ENCODE measurements around the gene BBOF1. TPM values are rescaled to one million over a fixed set of nuclear protein-coding genes. Genes with fewer than 3 reads are reported as not detected.
"Not testable (repeated sequence)": the region's sequence is repeated elsewhere in the genome, so short reads cannot be mapped to it uniquely, and the experiment has no call there.

The BBOF1 gene
- polyA plus RNA-seq (2011; rRNA removed) (3.5 and 7.5 TPM in 2 replicates), polyA minus RNA-seq (2011; rRNA and poly(A)+ RNA removed) (0.66 and 1.8 TPM in 2 replicates)

- CTCF ChIA-PET = interaction anchor here (1.0 to 1.5 kb wide), 2 partner anchors 16 to 290 kb away, joined by 3 read pairs; no protein-coding TSS in a partner anchor
Measured at GRCh38 chr14:74018586-74019407, at the start of gene BBOF1, which contains the start of gene ENTPD5. BBOF1 (plus strand) TSS chr14:74019349; CDS start chr14:74019479, 130 bp downstream. ENTPD5 (minus strand) TSS chr14:74019288; CDS start chr14:73988102, 31,186 bp downstream.

DNA sequence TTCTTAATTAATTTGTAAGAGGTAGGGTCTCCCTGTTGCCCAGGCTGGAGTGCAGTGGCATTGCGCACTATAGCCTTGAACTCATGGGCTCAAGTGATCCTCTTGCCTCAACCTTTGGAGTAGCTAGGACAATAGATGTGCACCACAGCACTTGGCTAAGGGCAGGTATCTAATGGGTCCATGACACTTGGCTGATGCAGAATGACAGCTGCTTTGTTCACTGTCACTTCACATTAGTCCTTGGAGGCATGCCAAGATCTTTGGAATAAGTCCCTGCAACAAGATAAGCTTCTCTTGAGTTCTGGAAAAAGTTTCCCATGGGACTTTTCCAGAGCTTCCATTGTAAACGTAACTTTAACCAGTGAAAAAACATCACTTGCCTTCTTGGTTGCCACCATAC lies 45.7 kb upstream of the BBOF1 start:
- H3K36me3 ChIP-seq (ENCODE audit: control insufficient read depth, insufficient read depth, low read length) = peaks cover 7% of the 10 kb centered on the region
- TF ChIP-seq, protein P1, sequence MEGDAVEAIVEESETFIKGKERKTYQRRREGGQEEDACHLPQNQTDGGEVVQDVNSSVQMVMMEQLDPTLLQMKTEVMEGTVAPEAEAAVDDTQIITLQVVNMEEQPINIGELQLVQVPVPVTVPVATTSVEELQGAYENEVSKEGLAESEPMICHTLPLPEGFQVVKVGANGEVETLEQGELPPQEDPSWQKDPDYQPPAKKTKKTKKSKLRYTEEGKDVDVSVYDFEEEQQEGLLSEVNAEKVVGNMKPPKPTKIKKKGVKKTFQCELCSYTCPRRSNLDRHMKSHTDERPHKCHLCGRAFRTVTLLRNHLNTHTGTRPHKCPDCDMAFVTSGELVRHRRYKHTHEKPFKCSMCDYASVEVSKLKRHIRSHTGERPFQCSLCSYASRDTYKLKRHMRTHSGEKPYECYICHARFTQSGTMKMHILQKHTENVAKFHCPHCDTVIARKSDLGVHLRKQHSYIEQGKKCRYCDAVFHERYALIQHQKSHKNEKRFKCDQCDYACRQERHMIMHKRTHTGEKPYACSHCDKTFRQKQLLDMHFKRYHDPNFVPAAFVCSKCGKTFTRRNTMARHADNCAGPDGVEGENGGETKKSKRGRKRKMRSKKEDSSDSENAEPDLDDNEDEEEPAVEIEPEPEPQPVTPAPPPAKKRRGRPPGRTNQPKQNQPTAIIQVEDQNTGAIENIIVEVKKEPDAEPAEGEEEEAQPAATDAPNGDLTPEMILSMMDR (IDR thresholded peaks at IDR 0.05; ENCODE audit: insufficient read depth, low read depth, low read length) = no peak
- ChIA-PET CTCF (interaction anchor here (1.2 kb wide), 1 partner anchor 14 kb away, joined by 3 read pairs; no protein-coding TSS in a partner anchor), POLR2A (no interaction called here)
- no peak overlapping the region for H3K4me3 ChIP-seq (ENCODE audit: low read depth, low read length)
- H3K27me3 ChIP-seq (ENCODE audit: control insufficient read depth, insufficient read depth, low read length) = no peaks in the 10 kb centered on the region
- no peak for DNase-seq (ENCODE audit: low read depth)

More at GRCh38 chr14:74018586-74019407, at the start of gene BBOF1, which contains the start of gene ENTPD5:
- POLR2A ChIA-PET = interaction anchor here (0.7 kb wide), 1 partner anchor 528 kb away, joined by 4 read pairs; the partner anchor contains the start of gene RIOX1
- no peaks in the 10 kb centered on the region for H3K27me3 ChIP-seq (ENCODE audit: control insufficient read depth, insufficient read depth, low read length)
- peak; percentile 26 for DNase-seq (ENCODE audit: low read depth)
- no peaks in the 10 kb centered on the region for H3K36me3 ChIP-seq (ENCODE audit: control insufficient read depth, insufficient read depth, low read length)
- TF ChIP-seq, protein P1 (IDR thresholded peaks at IDR 0.05; ENCODE audit: insufficient read depth, low read depth, low read length) = no peak
- peak within 1 kb of the TSS; percentile 98 for H3K4me3 ChIP-seq (ENCODE audit: low read depth, low read length)

DNA sequence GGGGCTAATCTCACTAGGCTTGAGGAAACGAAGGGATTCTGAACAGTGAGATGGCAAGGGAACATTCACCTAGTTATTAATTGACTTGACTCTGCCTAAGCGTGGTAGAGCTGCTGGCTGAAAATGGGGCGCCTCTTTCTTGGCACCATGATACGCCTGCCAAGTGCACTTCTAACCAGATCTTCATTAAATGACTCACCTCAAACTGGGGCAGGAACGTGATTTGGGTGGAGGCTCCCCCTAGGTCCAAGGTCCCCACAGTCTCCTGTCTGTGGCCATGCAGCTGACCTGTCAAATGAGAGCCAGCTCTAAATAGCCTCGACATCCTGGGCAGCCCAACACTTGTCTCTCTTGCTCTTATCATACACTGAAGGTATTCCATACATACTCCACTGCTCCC lies 43.0 kb upstream of the BBOF1 start:
- Histone ChIP-seq H3K27me3 (ENCODE audit: control insufficient read depth, insufficient read depth, low read length) (no peaks in the 10 kb centered on the region), H3K36me3 (ENCODE audit: control insufficient read depth, insufficient read depth, low read length) (peaks cover 4% of the 10 kb centered on the region), H3K4me3 (ENCODE audit: low read depth, low read length) (no peak overlapping the region)
- ChIA-PET POLR2A (no interaction called here), CTCF (no interaction called here)
- TF ChIP-seq, protein P1 (IDR thresholded peaks at IDR 0.05; ENCODE audit: insufficient read depth, low read depth, low read length) = no peak
- DNase-seq (ENCODE audit: low read depth) = no peak

GRCh38 chr14:73977896-73978295 lies 41.3 kb upstream of the BBOF1 start:
- H3K36me3 ChIP-seq (ENCODE audit: control insufficient read depth, insufficient read depth, low read length) = peaks cover 1% of the 10 kb centered on the region
- peak; percentile 9 for DNase-seq (ENCODE audit: low read depth)
- TF ChIP-seq, protein P1 (IDR thresholded peaks at IDR 0.05; ENCODE audit: insufficient read depth, low read depth, low read length) = no peak
- H3K4me3 ChIP-seq (ENCODE audit: low read depth, low read length) = no peak overlapping the region
- POLR2A ChIA-PET = interaction anchor here (0.7 kb wide), 1 partner anchor 28 kb away, joined by 3 read pairs; the partner anchor contains the start of gene FAM161B
- CTCF ChIA-PET = no interaction called here
- H3K27me3 ChIP-seq (ENCODE audit: control insufficient read depth, insufficient read depth, low read length) = no peaks in the 10 kb centered on the region

DNA sequence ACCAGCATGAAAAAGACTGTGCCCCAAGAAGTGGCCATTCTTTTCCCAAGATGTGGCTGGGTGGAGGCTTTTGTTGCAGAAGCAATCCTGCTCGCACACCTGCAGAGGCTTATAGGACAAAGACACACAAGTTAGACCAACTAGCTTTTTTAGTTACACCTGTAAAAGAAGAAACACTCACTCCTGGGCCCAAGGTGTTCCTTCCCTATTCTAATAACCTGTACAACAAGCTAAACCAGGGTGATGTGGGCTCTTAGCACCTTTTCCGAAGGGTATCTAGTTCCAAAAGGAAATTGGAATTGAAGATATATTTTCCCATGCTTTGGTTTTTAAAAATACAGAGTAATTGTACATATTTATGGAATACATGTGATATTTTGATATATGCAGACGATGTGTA lies 31.1 kb upstream of the BBOF1 start:
- Histone ChIP-seq H3K4me3 (ENCODE audit: low read depth, low read length) (no peak overlapping the region), H3K36me3 (ENCODE audit: control insufficient read depth, insufficient read depth, low read length) (0 out of 2 replicates have a peak, but pooled peaks cover 1% of the 10 kb centered on the region), H3K27me3 (ENCODE audit: control insufficient read depth, insufficient read depth, low read length) (no peaks in the 10 kb centered on the region)
- ChIA-PET POLR2A (no interaction called here), CTCF (no interaction called here)
- no peak for DNase-seq (ENCODE audit: low read depth)
- TF ChIP-seq, protein P1 (IDR thresholded peaks at IDR 0.05; ENCODE audit: insufficient read depth, low read depth, low read length) = no peak

- POLR2A ChIA-PET; H3K27me3 ChIP-seq (ENCODE audit: control insufficient read depth, insufficient read depth, low read length); H3K36me3 ChIP-seq (ENCODE audit: control insufficient read depth, insufficient read depth, low read length); H3K4me3 ChIP-seq (ENCODE audit: low read depth, low read length); DNase-seq (ENCODE audit: low read depth): not testable (repeated sequence)
- CTCF ChIA-PET = interaction anchor here (0.6 kb wide), 1 partner anchor 131 kb away, joined by 3 read pairs; no protein-coding TSS in a partner anchor
Measured at GRCh38 chr14:73988656-73989055, 30.5 kb upstream of the BBOF1 start.
